ENCODE measurements around the gene ZDBF2.

ZDBF2 gene

GRCh38 chr2:206259376-206260187 is 14.9 kb upstream of the ZDBF2 start:
- no peak for TF ChIP-seq Cebpa-rat (IDR thresholded peaks at IDR 0.05)
- Histone ChIP-seq H3K9me3 (peaks cover 12% of the 10 kb centered on the region), H3K4me2 (peak overlapping the region; percentile 42), H3K9ac (no peak overlapping the region), H3K27me3 (peaks cover 25% of the 10 kb centered on the region), H3K4me3 (no peak overlapping the region), H3K4me1 (peaks cover 10% of the 10 kb centered on the region), H4K20me1 (no peaks in the 10 kb centered on the region), H3K36me3 (no peaks in the 10 kb centered on the region), H3K27ac (no peak overlapping the region)

GRCh38 chr2:206260188-206261012 is 14.1 kb upstream of the ZDBF2 start:
- H3K27ac ChIP-seq, result no peak overlapping the region
- H3K4me1 ChIP-seq, result peaks cover 10% of the 10 kb centered on the region
- H3K9ac ChIP-seq, result no peak overlapping the region
- H3K27me3 ChIP-seq, result peaks cover 33% of the 10 kb centered on the region
- H4K20me1 ChIP-seq, result no peaks in the 10 kb centered on the region
- TF ChIP-seq Cebpa-rat (IDR thresholded peaks at IDR 0.05), result no peak
- H3K4me2 ChIP-seq, result peak overlapping the region; percentile 42
- peaks cover 7% of the 10 kb centered on the region for H3K9me3 ChIP-seq
- no peak overlapping the region for H3K4me3 ChIP-seq
- H3K36me3 ChIP-seq, result no peaks in the 10 kb centered on the region

GRCh38 chr2:206263959-206264603 is 10.4 kb upstream of the ZDBF2 start:
- no peak overlapping the region for H3K4me3 ChIP-seq
- peaks cover 10% of the 10 kb centered on the region for H3K4me1 ChIP-seq
- H3K27ac ChIP-seq, result no peak overlapping the region
- H3K27me3 ChIP-seq, result peaks cover 38% of the 10 kb centered on the region
- TF ChIP-seq Cebpa-rat (IDR thresholded peaks at IDR 0.05), result no peak
- H3K4me2 ChIP-seq, result no peak overlapping the region
- H3K36me3 ChIP-seq, result no peaks in the 10 kb centered on the region
- no peak overlapping the region for H3K9ac ChIP-seq
- H4K20me1 ChIP-seq, result no peaks in the 10 kb centered on the region
- H3K9me3 ChIP-seq, result peaks cover 7% of the 10 kb centered on the region

- TF ChIP-seq Cebpa-rat (IDR thresholded peaks at IDR 0.05), result no peak
- Histone ChIP-seq H3K4me1 (no peaks in the 10 kb centered on the region), H3K9me3 (peaks cover 7% of the 10 kb centered on the region), H3K9ac (no peak overlapping the region), H3K4me2 (no peak overlapping the region), H3K4me3 (no peak overlapping the region), H3K27ac (no peak overlapping the region), H4K20me1 (no peaks in the 10 kb centered on the region), H3K27me3 (peaks cover 38% of the 10 kb centered on the region), H3K36me3 (no peaks in the 10 kb centered on the region)
Measured at GRCh38 chr2:206266130-206267125, 8.0 kb upstream of the ZDBF2 start.

- Histone ChIP-seq H3K4me2 (no peak overlapping the region), H3K27ac (no peak overlapping the region), H3K36me3 (no peaks in the 10 kb centered on the region), H3K27me3 (peaks cover 35% of the 10 kb centered on the region), H3K9ac (no peak overlapping the region), H4K20me1 (no peaks in the 10 kb centered on the region), H3K4me3 (no peak overlapping the region), H3K4me1 (no peaks in the 10 kb centered on the region), H3K9me3 (peaks cover 7% of the 10 kb centered on the region)
- no peak for TF ChIP-seq Cebpa-rat (IDR thresholded peaks at IDR 0.05)
Measured at GRCh38 chr2:206267567-206267966, 6.9 kb upstream of the ZDBF2 start.

GRCh38 chr2:206271065-206271464 is 3.4 kb upstream of the ZDBF2 start:
- Histone ChIP-seq H3K9me3 (peaks cover 9% of the 10 kb centered on the region), H3K27ac (no peak overlapping the region), H3K27me3 (peaks cover 10% of the 10 kb centered on the region; the same call in 1 of the 2 replicates), H3K9ac (no peak overlapping the region), H3K36me3 (no peaks in the 10 kb centered on the region), H3K4me3 (no peak overlapping the region), H3K4me2 (no peak overlapping the region), H3K4me1 (peaks cover 2% of the 10 kb centered on the region; the same call in 1 of the 2 replicates), H4K20me1 (no peaks in the 10 kb centered on the region)
- no peak for TF ChIP-seq Cebpa-rat (IDR thresholded peaks at IDR 0.05)

- peaks cover 11% of the 10 kb centered on the region; the same call in 1 of the 2 replicates for H3K4me1 ChIP-seq
- peak overlapping the region; percentile 55 for H3K4me2 ChIP-seq
- H3K36me3 ChIP-seq, result no peaks in the 10 kb centered on the region
- TF ChIP-seq Cebpa-rat (IDR thresholded peaks at IDR 0.05), result no peak
- peaks cover 9% of the 10 kb centered on the region for H3K9me3 ChIP-seq
- H3K4me3 ChIP-seq, result peak overlapping the region; percentile 81
- H3K9ac ChIP-seq, result peak overlapping the region; percentile 83; the same call in 1 of the 2 replicates
- no peak overlapping the region for H3K27ac ChIP-seq
- no peaks in the 10 kb centered on the region for H4K20me1 ChIP-seq
- H3K27me3 ChIP-seq, result peaks cover 5% of the 10 kb centered on the region; the same call in 1 of the 2 replicates
Measured at GRCh38 chr2:206273905-206274304, 558 bp upstream of the ZDBF2 start.

- H3K36me3 ChIP-seq, result no peaks in the 10 kb centered on the region
- peak overlapping the region; percentile 79 for H3K27ac ChIP-seq
- H3K4me1 ChIP-seq, result peaks cover 11% of the 10 kb centered on the region; the same call in 1 of the 2 replicates
- peak overlapping the region; percentile 55 for H3K4me2 ChIP-seq
- H4K20me1 ChIP-seq, result no peaks in the 10 kb centered on the region
- H3K9ac ChIP-seq, result peak overlapping the region; percentile 83
- peak overlapping the region; percentile 81 for H3K4me3 ChIP-seq
- TF ChIP-seq Cebpa-rat (IDR thresholded peaks at IDR 0.05), result no peak
- peaks cover 9% of the 10 kb centered on the region for H3K9me3 ChIP-seq
- peaks cover 5% of the 10 kb centered on the region; the same call in 1 of the 2 replicates for H3K27me3 ChIP-seq
Measured at GRCh38 chr2:206275312-206276055, 1.0 kb downstream of the ZDBF2 start.

All from BLaER1 (cell line).